H1 (cell line): ENCODE data around the gene SRSF2.

Experiments used
- CTBP2 ChIP-seq: IDR thresholded peaks from 2 replicates; pipeline ENCODE4 v1.7.0; 2011; ENCODE audit warnings: borderline replicate concordance, mild to moderate bottlenecking, moderate library complexity, mixed read lengths, low read length; ENCODE audit not compliant: insufficient read depth, insufficient read length
- GABPA ChIP-seq: IDR thresholded peaks from 2 replicates; pipeline ENCODE4 v1.6.1; 2011; ENCODE audit warnings: mild to moderate bottlenecking, low read length, moderate library complexity, borderline replicate concordance; ENCODE audit not compliant: insufficient read depth
- POLR2A ChIP-seq, 2 experiments: IDR thresholded peaks; 1 replicate in 1 of 2; 2 replicates in 1 of 2; pipeline ENCODE4 v1.6.1; 2011; ENCODE audit warnings: low read depth in 2 of 2, low read length in 2 of 2, mild to moderate bottlenecking in 2 of 2; ENCODE audit errors: control extremely low read depth in 1 of 2

DNA sequence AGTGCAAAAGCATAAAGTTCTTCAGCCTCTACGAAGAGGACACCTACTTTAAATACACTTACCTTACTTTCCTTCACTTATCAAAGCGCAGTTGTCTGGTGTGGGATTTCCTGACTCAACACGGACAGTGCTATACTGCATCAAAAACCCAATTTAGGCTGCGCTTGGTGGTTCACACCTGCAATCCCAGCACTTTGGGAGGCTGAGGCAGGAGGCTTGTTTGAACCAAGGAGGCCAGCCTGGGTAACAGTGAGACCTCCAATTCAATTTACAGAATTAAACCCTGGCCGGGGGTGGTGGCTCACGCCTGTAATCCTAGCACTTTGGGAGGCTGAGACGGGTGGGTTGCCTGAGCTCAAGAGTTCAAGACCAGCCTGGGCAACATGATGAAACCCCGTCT lies 14.9 kb downstream of the SRSF2 start:
- no peak for TF ChIP-seq GABPA
- TF ChIP-seq POLR2A (IDR thresholded peaks at IDR 0.05; ENCODE audit: control extremely low read depth in 1 of 2, low read depth in 2 of 2, low read length in 2 of 2) = no peak
- no peak for TF ChIP-seq CTBP2
